Measurements from ENCODE around the gene EIF4A2. TPM values are rescaled to one million over a fixed set of nuclear protein-coding genes. Genes with fewer than 3 reads are reported as not detected.
A peak's percentile ranks its signal among the peaks of the same experiment; 100 is the strongest.
"Not testable (repeated sequence)": the region's sequence is repeated elsewhere in the genome, so short reads cannot be mapped to it uniquely, and the experiment has no call there.

EIF4A2 gene
- total RNA-seq, 1 experiment from 2014 or later: 574 TPM

- peaks cover 13% of the 10 kb centered on the region for H3K27me3 Mint-ChIP-seq (ENCODE audit: low read depth)
- H3K36me3 Mint-ChIP-seq: no peaks in the 10 kb centered on the region
- H3K4me3 Mint-ChIP-seq: no peak overlapping the region
- DNase-seq (ENCODE audit: low spot score) (no peak), ATAC-seq (no peak)
- no peaks in the 10 kb centered on the region for H3K9me3 Mint-ChIP-seq
- ChIA-PET CTCF (interaction anchor here (0.6 to 1.9 kb wide), 22 partner anchors 9 to 858 kb away, joined by 3 to 10 read pairs (median 3); partner anchors contain the start of genes RFC4 and RPL39L), POLR2A (interaction anchor here (0.7 kb wide), 1 partner anchor 96 kb away, joined by 4 read pairs; no protein-coding TSS in a partner anchor)
- H3K27ac Mint-ChIP-seq: no peak overlapping the region; the same call in 1 of the 2 replicates
- TF ChIP-seq IRF1 (CRISPR knock-in tag; IDR thresholded peaks at IDR 0.05): no peak
- peak; percentile 47 for TF ChIP-seq CTCF (IDR thresholded peaks at IDR 0.05)
- peaks cover 28% of the 10 kb centered on the region for H3K4me1 Mint-ChIP-seq
These were observed 38.3 kb downstream of the EIF4A2 start for GRCh38 chr3:186821429-186822387.

- H3K4me1 Mint-ChIP-seq: peaks cover 27% of the 10 kb centered on the region
- H3K4me3 Mint-ChIP-seq; DNase-seq (ENCODE audit: low spot score); POLR2A ChIA-PET; H3K36me3 Mint-ChIP-seq; H3K9me3 Mint-ChIP-seq; H3K27ac Mint-ChIP-seq; ATAC-seq: not testable (repeated sequence)
- peak; percentile 60 for TF ChIP-seq GABPB1 (CRISPR knock-in tag; IDR thresholded peaks at IDR 0.05)
- peaks cover 14% of the 10 kb centered on the region for H3K27me3 Mint-ChIP-seq (ENCODE audit: low read depth)
- CTCF ChIA-PET: interaction anchor here (0.7 to 1.9 kb wide), 10 partner anchors 12 to 857 kb away, joined by 3 to 10 read pairs (median 4); partner anchors contain the start of genes RFC4 and RPL39L
These were observed 39.0 kb downstream of the EIF4A2 start for GRCh38 chr3:186822388-186822759.

- Mint-ChIP-seq H3K36me3 (no peaks in the 10 kb centered on the region), H3K27ac (no peak overlapping the region), H3K27me3 (ENCODE audit: low read depth) (peaks cover 23% of the 10 kb centered on the region), H3K4me3 (no peak overlapping the region), H3K9me3 (no peaks in the 10 kb centered on the region), H3K4me1 (peaks cover 30% of the 10 kb centered on the region)
- ChIA-PET POLR2A (interaction anchor here (0.7 kb wide), 1 partner anchor 51 kb away, joined by 4 read pairs; no protein-coding TSS in a partner anchor), CTCF (no interaction called here)
- ATAC-seq (no peak), DNase-seq (ENCODE audit: low spot score) (no peak)
- no peak for TF ChIP-seq ZNF423 (CRISPR knock-in tag; IDR thresholded peaks at IDR 0.05)
- no peak for TF ChIP-seq ZNF121 (CRISPR knock-in tag; IDR thresholded peaks at IDR 0.05)
- no peak for TF ChIP-seq ESRRA (CRISPR knock-in tag; IDR thresholded peaks at IDR 0.05; ENCODE audit: borderline replicate concordance)
- TF ChIP-seq ZNF416 (CRISPR knock-in tag; IDR thresholded peaks at IDR 0.05): no peak
- no peak for TF ChIP-seq JUN (CRISPR knock-in tag; IDR thresholded peaks at IDR 0.05)
- no peak for TF ChIP-seq ZNF263 (CRISPR knock-in tag; IDR thresholded peaks at IDR 0.05; ENCODE audit: low read depth)
- no peak for TF ChIP-seq E2F5 (CRISPR knock-in tag; IDR thresholded peaks at IDR 0.05)
- TF ChIP-seq ZNF317 (CRISPR knock-in tag; IDR thresholded peaks at IDR 0.05; ENCODE audit: borderline replicate concordance, low read depth): no peak
- no peak for TF ChIP-seq MLX (CRISPR knock-in tag; IDR thresholded peaks at IDR 0.05)
- TF ChIP-seq NFE2L1 (CRISPR knock-in tag; IDR thresholded peaks at IDR 0.05): no peak
- no peak for TF ChIP-seq ZBTB43 (CRISPR knock-in tag; IDR thresholded peaks at IDR 0.05)
- TF ChIP-seq OVOL2 (CRISPR knock-in tag; IDR thresholded peaks at IDR 0.05; ENCODE audit: borderline replicate concordance): no peak
- TF ChIP-seq USF2 (CRISPR knock-in tag; IDR thresholded peaks at IDR 0.05): no peak
- no peak for TF ChIP-seq STAT6 (CRISPR knock-in tag; conservative IDR thresholded peaks at IDR 0.05; ENCODE audit: low read depth)
- no peak for TF ChIP-seq ZNF138 (CRISPR knock-in tag; conservative IDR thresholded peaks at IDR 0.05)
These were observed 40.0 kb downstream of the EIF4A2 start for GRCh38 chr3:186823386-186823785.
